Thoracic aorta (tissue), 2 donors: ENCODE results near the gene RPL35. TPM values are rescaled to one million over a fixed set of nuclear protein-coding genes. Genes with fewer than 3 reads are reported as not detected.

Experiments used
- ATAC-seq: fragments of 150-250 bp; one replicate; pipeline ENCODE4 v1.8.0; 2017; ENCODE audit warnings: low read depth; ENCODE audit not compliant: insufficient number of reproducible peaks, low FRiP score
- DNase-seq: peaks from one replicate; pipeline ENCODE4 v3.0.0-alpha.2; 2020; ENCODE audit warnings: low spot score
- H3K27ac ChIP-seq, 2 donors: fragments of 200-600 bp; sonication (generic); 1 replicate in 1 of 2; 2 replicates in 1 of 2; pipeline ENCODE4 v1.5.1; 2016; ENCODE audit warnings: mild to moderate bottlenecking in 2 of 2, moderate library complexity in 2 of 2
- H3K27me3 ChIP-seq: fragments of 200-600 bp; sonication (generic); replicated peaks from 2 replicates; pipeline ENCODE4 v1.6.0; 2016; ENCODE audit warnings: mild to moderate bottlenecking; ENCODE audit not compliant: insufficient read depth
- H3K36me3 ChIP-seq: fragments of 200-600 bp; sonication (generic); one replicate; pipeline ENCODE4 v1.5.1; 2016
- H3K4me1 ChIP-seq, 2 donors: fragments of 200-600 bp; sonication (generic); 1 replicate in 1 of 2; 2 replicates in 1 of 2; pipeline versions ENCODE4 v1.5.1 to v1.6.0; 2016; ENCODE audit warnings: low read depth in 2 of 2, mild to moderate bottlenecking in 1 of 2; ENCODE audit not compliant: control insufficient read depth in 1 of 2
- H3K4me3 ChIP-seq: fragments of 200-600 bp; sonication (generic); 2 replicates; pipeline ENCODE4 v1.5.1; 2016; ENCODE audit warnings: mild to moderate bottlenecking
- H3K9me3 ChIP-seq: fragments of 200-600 bp; sonication (generic); 2 replicates; pipeline ENCODE4 v1.5.1; 2016
- CTCF ChIP-seq: fragments of 200-600 bp; sonication (generic); IDR thresholded peaks from one replicate; pipeline ENCODE4 v1.5.1; 2019; ENCODE audit warnings: antibody characterized with exemption
- total RNA-seq, 2 donors: library from RNA; depleted of rRNA; stranded (reverse); fragments of >200 nt; gene quantifications; one replicate each; pipeline versions ENCODE4 v1.1.0 to v1.2.3, GENCODE V29; 2016

RPL35 gene
- total RNA-seq, 2 donors from 2014 or later = 1,079 to 1,187 TPM

GRCh38 chr9:124886866-124887492 is 25.2 kb upstream of the RPL35 start:
- Histone ChIP-seq H3K36me3 (peaks cover 58% of the 10 kb centered on the region), H3K27me3 (no peaks in the 10 kb centered on the region), H3K27ac (no peak overlapping the region), H3K9me3 (no peaks in the 10 kb centered on the region), H3K4me3 (no peak overlapping the region), H3K4me1 (no peaks in the 10 kb centered on the region)
- DNase-seq (no peak), ATAC-seq (no peak)
- TF ChIP-seq CTCF = no peak

DNA sequence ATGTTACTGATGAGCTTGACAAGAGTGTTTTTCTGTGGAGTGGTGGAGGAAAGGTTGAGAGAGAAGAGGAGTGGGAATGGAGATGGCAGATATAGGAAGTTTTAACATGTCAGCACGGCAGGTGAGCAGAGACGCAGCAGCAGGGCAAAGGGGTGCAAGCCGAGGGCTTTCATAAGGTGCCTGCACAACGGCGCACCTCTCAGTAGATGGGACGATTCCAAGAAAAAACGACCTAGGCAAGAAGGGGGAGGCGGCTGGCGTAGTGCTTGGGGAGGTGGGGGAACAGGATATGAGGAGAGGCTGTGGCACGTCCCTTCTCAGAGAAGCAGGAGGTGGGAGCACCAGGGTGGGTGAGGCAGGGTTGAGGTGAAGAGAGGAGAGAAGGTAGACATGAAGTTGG is 24.7 kb upstream of the RPL35 start:
- no peaks in the 10 kb centered on the region for H3K27me3 ChIP-seq
- no peaks in the 10 kb centered on the region for H3K9me3 ChIP-seq
- H3K4me1 ChIP-seq = no peaks in the 10 kb centered on the region
- ATAC-seq (no peak), DNase-seq (no peak)
- H3K36me3 ChIP-seq = peaks cover 58% of the 10 kb centered on the region
- no peak overlapping the region for H3K4me3 ChIP-seq
- no peak for TF ChIP-seq CTCF
- no peak overlapping the region for H3K27ac ChIP-seq

- Histone ChIP-seq H3K9me3 (no peaks in the 10 kb centered on the region), H3K36me3 (peaks cover 62% of the 10 kb centered on the region), H3K27me3 (no peaks in the 10 kb centered on the region), H3K4me1 (no peaks in the 10 kb centered on the region), H3K27ac (no peak overlapping the region), H3K4me3 (no peak overlapping the region)
- no peak for DNase-seq
- no peak for TF ChIP-seq CTCF
- ATAC-seq = no peak
Measured at GRCh38 chr9:124885551-124885950, 23.8 kb upstream of the RPL35 start.

DNA sequence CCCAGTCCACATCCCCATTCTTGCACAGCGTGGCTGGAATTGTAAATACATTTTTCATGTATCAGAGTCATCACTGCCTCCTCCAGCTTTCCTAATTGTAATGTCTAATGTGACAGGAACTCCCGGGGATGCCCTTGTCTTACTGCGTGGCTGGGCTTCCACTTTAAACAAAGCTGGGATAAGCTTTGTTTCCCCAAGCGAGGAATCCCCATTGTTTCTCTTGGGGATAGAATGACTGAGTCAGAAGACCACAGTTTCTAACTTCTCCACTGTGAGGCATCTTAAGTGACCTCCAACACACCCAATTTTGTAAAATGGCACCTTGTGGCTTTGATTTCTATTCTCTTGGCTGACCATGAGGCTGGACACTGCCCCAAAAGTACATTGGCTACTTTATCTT is 22.6 kb upstream of the RPL35 start:
- Histone ChIP-seq H3K36me3 (peaks cover 68% of the 10 kb centered on the region), H3K4me3 (no peak overlapping the region), H3K27me3 (no peaks in the 10 kb centered on the region), H3K27ac (no peak overlapping the region), H3K9me3 (no peaks in the 10 kb centered on the region), H3K4me1 (no peaks in the 10 kb centered on the region)
- no peak for TF ChIP-seq CTCF
- DNase-seq (no peak), ATAC-seq (no peak)

DNA sequence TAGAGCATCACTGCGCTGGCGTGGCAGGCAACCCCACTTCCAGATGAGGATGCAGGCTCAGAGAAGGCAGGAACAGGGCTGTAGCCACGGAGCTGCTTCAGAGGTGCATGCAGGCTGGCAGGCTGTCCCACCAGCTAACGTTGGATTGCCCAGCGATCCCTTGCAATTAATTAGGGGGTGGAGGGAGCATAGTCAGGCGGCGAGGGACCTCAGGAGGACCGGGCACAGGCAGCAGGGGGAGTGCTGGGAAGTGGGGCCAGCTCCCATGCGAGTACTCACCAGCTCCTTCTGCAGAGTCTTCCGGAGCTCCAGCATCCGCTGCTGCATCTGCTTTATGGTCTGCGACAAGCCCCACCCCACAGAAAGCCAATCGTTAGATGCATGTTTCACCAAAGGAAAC is 20.5 kb upstream of the RPL35 start:
- Histone ChIP-seq H3K36me3 (peaks cover 60% of the 10 kb centered on the region), H3K9me3 (no peaks in the 10 kb centered on the region), H3K4me1 (no peaks in the 10 kb centered on the region), H3K4me3 (no peak overlapping the region), H3K27ac (no peak overlapping the region), H3K27me3 (no peaks in the 10 kb centered on the region)
- TF ChIP-seq CTCF = no peak
- DNase-seq (no peak), ATAC-seq (no peak)
